NCI-H2107 (cell line): ENCODE results near the gene HSPB7.
"Not testable (repeated sequence)": the region's sequence is repeated elsewhere in the genome, so short reads cannot be mapped to it uniquely, and the experiment has no call there.

ENCODE experiments used
- DNase-seq: peaks from one replicate; lab custom pipeline; 2025; lab: John Stamatoyannopoulos, UW

Gene HSPB7

DNA sequence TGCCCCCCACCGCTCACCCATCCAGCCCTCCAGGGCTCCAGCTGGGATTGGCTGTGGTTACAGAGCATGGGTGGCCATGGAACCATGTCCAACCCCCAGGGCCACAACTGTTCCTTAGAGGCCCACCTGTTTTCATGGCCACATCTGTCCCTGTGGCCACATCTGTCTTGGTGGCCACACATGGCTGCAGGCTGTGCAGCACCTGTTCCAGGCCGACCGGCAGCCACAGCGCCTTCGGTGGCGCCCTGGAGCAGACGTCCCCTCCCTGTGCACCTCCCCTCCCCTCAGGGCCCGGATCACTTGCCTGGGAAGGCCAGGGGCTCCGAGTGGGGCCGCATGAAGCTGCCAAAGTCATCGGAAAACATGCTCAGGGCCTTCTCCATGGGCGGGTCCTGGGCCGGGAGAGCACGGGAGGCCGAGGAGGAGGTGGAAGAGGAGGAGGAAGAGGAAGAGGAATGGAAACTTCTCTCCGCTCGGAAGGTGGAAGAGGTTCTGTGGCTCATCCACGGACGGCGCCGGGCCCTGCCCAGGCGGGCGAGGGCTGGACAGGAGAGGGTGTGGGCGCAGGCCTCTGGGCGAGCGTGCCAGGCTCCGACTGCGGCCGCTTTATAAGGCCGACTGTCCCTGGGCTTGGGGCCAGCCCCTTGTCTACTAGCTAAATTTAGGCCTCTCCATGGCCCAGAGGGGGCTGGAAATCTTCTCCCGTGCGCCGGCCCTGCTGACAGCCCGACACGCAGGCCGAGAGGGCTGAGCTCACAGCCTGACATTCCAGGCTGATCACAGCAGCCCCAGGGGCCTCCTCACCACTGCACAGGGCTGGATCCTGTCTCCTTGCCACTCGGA is at the start of gene HSPB7:
HSPB7 (minus strand) TSS at position 583 of the 843 bp plus-strand sequence; CDS start at position 503, 80 bp downstream.
- no peak for DNase-seq

DNA sequence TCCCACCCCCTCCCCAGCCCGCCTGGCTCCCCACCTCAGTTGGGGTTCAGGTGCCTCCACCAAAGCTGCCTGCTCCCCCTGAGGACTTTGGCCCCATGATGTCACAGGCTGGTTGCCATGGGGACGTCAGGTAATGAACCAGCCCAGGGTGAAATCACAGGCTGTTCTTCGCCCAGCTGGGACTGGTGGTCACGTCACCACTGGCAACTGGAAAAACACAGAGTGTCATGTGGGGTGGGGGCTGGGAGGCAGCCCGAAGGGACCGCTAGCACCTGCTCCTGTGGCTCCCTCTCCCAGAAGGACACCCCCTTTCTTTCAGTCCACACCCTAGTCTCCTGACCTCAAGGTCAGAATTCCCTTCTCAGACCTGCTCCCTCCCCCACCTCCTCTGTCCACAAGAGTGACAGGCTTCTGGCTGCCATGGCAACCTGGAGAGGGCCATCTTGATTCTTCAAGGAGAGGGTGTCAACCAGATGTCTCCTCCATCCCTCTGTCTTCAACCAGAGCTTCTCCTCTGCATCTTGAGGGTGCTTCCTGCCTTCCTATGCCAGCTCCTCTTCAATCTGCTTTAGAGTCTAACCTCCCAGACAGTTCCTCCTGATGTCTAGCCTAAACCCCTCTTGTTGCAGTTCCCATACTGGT is 49.4 kb upstream of the HSPB7 start:
- no peak for DNase-seq

DNA sequence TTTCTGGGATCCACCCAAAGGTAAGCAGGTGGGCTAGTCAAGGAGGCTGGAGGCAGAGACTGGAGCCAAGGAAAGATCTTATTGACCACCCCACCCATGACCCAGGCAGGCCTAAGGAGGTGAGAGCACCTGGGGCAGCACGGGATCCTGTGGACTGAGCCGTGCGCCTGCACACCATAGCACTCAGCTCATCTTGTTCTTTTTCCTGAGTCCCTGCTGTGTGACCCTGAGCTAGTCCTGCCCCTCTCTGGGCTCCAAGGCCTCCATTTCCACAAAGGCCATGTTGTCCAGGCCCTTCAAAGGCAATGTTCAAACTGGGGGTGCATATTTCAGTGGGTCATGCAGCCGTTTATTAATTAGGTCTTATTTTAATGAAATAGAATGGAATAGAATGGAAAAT is 48.4 kb upstream of the HSPB7 start:
- no peak for DNase-seq

DNA sequence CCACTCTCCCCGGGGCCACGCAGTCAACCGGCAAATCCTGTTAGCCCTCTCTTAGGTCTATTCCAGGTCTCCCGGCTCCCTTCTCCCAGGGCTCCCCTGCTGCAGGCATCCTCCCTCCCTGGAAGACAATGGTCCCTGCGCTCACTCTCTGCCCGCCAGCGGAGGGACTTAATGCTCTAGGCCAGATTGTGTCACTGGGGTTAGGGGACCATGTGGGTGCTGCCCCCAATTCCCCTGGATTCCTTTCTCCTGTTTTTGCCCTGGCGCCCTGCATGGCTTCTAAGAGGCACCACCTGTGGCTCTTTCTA is 47.4 kb upstream of the HSPB7 start:
- DNase-seq, result no peak

DNA sequence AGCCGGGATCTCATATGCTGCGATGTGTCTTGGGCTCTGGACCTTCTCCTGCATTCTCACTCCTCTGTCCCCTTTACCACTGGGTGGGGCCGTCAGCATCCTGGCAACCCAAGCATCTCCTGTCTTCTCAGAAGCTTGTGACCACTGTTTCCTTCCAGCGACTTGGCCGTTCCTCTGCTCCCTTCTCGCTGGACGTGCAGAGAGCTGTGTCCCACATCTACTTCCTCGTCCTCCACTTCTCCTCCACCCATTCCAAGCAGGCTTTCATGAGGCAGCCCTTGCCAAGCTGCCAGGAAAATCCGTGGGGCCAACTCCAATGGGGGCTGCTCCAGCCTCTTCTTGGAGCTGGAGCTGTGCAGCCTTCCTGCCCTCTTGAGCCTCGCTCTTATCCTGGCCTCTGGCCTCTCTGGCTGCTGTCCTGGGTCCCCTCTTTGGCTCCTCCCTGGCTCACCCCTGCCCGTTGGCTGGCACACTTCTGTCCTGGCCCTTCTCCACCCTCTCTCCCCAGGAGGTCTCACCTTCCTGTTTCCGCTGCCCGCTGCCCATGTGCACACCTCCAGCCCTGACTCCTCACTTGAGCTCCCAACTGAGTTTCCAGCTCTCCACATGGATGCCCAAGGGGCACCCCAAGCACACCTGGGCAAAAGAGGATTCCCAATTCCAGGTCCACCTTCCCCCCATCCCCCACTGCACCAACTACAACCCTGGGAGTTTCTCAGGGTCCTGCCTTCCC is 46.9 kb upstream of the HSPB7 start:
- no peak for DNase-seq

DNA sequence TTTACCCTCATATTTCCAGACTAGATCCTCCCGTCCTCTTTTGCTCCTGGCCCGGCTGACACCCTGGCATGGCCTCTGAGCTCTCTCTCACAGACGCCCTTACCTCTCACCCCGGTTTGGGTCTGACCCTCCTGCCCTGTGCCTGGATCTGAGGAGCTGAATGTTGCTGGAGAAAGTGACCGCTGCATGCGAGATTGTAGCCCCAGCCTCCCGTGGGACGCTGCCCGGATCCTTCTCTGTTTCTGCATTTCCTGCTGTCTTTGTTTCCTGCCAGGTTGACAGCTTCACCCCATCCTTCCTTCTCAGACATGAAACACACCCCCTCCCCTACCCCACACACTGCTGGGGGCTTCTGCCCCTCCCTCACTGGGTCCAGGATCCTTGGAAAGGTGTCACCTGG is 46.1 kb upstream of the HSPB7 start:
- no peak for DNase-seq

DNA sequence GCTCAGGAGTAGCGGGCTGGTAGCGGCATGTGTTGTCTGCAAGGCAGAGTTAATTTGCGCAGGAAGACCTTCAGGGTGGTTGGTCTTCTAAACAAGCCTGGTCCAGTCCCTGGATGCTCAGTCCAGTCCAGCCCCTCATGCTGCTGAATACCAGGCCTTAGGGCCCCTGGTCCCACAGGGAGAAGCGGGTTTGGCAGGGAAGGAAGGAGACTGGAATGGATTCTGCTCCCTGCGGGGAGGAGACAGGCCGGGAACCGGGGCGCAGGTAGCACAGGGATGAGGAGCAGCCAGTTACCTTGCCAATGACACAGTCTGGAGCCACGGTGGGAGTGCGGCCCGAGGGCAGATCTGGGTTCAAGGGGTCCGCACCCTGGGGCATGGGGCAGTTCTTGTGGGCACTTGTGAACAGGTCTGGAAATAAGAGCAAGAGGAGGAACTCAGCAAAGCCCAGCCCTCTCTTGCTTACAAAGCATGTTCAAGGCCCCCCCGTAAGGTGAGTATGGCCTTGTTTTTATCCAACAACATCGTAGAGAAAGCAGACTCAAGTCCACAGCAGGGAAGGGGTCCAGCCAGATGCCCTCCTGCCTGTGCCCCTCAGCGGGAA is 45.5 kb upstream of the HSPB7 start:
- no peak for DNase-seq

DNA sequence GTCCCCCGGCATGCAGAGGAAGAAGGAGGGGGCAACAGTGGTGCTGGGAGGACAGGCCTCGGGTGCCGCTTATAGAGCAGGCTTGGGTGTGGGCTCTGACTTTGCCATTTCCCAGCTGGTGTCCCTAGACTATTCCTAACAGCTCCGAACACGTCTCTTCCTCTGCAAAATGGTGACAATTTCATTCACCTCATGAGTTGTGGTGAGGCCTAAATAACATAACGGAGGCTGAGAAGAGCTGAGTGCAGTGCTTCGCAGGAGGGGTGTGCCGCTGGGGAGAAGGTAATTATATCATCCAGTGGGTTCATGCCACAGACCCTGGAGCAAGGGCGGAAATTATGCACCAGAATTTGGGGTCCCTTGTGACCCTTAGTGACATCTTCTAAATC is 44.8 kb upstream of the HSPB7 start:
- not testable (repeated sequence) for DNase-seq

DNA sequence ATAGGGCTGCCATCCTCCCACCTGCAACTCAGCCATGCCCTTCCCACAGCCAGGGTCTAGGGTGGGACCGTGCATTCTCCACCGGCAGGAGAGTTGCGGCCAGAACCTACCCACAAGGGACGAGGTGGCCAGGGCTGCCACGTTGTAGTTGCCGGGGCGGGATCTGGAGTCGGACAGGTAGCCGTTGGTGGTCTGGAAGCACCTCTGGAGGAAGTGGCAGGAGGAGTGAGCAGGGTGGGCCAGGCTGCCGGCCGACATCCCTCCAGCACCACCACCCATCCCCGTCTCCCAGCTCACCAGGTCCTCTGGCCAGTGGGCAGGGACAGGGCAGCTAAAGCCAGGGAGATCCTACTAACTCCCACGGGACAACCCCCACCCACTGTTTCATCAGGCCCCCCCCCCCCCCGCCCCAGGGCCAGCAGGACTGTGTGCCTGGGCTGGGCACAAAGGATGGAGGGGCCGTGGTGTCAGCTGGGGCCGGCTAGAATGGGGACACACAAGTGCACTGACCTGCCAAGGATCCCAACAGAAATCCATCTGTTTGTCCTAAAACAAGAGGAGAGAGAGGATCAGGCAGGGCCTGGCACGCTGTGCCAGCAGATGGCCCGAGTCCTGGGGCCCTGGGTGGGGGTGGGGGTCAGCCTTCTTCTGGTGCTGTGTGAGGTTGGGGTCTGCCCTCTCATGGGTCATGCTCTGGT is 44.3 kb upstream of the HSPB7 start:
- not testable (repeated sequence) for DNase-seq

DNA sequence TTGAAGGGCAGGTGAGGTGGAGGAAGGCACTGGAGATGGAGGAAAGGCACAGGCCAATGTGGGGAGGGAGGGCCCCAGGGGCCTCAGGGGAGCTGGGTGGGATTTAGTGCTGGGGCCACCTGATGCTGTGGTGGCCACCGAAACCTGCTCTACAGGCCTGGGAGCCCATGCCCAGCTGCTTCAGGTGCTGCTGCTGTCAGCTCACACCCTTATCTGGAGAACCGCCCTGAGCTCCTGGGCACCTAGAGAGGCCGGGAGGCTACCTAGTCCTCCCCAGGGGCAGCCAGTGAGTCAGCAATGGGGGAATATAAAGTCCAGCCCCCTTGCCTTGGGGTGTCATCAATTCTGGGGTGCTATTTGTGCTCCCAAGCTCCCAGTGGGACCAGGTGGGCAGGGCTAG is 43.4 kb upstream of the HSPB7 start:
- DNase-seq, result no peak

DNA sequence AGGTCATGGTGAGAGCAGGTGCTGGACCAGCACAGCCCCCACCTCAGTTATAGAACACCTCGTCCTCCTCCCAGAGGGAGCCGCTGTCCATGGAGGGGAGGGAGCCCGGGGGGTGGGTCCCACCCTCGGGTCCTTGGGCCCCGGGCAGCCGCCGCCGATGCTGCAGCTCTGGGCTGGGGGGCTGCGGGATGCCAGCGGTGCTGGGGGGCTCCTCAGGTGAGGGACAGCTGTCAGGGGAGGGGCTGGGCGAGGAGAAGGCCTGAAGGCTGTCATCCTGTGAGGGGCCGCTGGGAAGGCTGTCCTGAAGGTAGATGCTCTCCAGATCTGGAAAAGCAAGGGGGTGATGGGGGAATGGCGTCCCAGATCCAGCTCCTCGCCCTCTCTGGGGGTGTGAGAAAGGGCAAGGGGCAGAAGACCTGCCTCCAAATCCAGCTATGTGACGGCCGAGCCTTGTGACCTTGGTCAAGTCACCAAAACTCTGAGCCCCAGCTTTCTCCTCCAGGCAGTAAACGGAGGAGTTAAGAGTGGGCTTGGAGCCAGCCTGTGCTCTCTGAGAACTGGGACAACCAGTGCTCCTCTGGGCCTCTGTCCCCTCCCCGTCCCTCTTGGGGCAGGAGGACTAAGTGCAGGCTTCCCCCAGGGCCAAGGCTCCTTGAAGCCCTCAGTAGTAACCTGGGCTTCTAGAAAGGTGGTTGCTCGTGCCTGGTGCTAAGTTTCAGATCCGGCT is 40.7 kb upstream of the HSPB7 start:
- DNase-seq, result not testable (repeated sequence)

DNA sequence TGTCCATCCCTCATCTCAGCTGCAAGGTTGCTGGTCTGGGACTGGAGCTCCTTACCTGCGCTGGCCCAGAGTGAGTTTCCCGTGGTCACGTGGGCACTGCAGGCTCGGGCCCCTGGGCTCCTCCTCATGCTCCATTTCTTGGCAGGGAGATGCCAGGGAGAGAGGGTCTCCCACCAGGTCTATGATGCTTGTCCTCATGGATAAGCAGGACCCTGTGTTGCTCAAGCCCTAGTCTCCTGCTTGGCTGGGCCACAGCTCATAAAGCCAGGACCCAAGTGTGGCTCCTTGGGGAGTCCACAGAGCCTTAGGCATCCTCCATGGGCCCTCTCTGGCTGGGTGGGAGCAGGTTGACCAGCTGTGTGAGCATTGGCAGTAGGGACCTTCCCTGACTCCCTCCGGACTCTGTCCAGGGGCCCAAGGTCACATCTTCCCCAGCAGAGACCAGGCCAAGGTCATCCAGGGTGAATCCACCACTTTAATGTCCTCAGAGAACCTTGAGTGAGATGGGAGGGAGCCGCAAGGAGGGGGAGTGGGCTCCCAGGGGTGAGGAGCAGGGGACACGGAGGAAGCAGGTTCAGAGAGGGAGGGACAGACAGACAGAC is 39.6 kb upstream of the HSPB7 start:
- DNase-seq, result not testable (repeated sequence)

DNA sequence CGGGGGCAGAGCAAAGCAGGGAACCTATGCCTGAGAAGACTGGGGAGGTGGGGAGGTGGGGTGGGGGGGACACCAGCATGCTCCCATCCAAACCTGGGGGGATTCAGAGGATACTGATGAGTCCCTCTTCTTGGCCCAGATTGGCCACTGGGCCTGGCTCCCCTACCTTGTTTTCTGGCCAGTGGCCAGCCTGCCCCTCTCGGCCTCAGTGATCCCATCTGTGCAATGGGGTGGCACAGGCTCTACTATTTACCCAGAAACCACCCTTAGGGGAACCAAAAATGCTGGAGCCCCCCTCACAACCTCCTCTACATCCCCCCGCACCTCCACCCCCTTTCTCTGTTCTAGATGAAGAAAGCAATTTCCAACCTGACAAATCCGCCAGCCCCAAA is 38.7 kb upstream of the HSPB7 start:
- not testable (repeated sequence) for DNase-seq

DNA sequence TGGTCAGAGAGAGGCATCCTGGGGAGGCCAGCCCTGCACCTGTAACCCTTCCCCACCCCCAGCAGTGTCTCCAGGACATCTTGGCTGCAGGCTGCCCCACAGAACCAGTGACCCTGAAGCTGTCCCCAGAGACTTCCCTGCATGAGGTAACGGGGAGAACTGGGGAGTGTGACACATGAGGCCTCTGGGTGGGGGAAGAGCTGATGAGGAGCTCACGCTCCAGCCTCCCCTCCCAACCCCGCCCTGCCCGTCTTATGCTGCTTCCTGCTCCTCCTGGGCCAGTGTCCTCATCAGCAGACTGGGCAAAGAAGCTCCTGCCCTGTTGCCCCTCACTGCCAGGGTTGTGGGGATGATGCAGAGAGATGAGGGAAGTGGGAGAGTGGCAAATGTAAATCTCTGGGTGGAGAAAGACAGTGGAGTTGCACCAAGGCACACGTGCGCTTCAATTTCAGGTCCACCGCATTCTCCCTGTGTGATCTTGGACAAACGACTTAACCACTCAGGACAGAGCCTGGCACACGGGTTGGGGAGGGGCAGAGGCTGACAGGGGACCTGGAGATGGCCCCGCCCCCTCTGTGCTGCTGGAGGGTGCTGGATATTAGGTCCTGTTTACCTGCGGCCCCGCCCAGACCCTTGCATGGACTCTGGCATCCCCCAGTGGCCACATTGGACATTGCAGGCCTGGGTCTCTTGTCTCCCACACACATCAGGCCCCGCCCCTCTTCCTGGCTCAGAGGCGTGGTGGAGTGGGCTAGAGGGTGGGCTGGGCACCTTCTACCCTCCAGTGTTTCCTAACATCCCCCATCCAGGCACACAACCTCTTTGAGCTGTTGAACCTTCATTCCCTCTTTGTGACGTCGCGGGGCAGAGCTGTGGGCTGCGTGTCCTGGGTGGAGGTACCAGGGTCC is 38.0 kb upstream of the HSPB7 start:
- peak; percentile 54 for DNase-seq

DNA sequence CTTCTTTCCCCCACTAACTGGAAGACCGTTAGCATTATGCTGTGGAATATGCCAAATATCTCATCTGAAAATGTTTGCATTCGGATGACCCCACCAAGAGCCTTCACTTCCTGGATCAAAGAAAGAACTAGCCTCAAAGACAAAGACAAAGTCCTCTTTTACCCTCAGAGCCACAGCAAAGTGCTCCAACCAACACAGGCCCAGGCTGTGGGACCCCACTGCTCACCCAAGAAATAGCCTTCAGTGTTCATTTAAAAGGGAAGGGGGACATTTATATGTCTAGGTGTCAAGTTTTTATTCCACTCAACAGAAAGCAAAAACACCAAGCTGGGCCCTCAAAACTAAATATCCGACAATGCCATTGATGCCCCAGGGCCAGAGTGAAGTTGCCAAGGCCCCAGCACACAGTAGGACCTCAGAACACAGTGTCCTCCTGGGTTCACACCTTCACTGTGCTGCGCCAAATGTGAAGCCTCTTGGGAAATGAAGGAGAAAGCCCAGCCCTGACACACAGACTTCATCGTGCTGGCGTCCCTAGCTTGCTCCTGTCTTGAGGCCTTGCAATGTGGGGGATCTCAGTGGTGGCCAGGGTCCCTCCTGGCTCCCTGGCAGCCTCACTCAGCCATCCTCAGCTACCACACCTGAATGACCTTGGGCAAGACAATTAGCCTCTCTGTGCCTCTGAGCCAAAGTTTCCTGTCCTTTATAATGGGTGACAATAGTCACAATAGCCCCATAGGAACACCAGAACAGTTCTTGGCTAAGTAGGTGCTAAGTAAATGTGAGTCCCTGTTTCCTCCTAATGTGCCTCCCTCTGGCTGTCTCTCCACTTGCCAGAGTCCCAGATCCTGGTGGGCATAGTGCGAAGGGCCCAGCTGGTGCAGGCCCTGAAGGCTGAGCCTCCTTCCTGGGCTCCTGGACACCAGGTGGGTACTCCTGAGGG is 37.0 kb upstream of the HSPB7 start:
- DNase-seq, result no peak

DNA sequence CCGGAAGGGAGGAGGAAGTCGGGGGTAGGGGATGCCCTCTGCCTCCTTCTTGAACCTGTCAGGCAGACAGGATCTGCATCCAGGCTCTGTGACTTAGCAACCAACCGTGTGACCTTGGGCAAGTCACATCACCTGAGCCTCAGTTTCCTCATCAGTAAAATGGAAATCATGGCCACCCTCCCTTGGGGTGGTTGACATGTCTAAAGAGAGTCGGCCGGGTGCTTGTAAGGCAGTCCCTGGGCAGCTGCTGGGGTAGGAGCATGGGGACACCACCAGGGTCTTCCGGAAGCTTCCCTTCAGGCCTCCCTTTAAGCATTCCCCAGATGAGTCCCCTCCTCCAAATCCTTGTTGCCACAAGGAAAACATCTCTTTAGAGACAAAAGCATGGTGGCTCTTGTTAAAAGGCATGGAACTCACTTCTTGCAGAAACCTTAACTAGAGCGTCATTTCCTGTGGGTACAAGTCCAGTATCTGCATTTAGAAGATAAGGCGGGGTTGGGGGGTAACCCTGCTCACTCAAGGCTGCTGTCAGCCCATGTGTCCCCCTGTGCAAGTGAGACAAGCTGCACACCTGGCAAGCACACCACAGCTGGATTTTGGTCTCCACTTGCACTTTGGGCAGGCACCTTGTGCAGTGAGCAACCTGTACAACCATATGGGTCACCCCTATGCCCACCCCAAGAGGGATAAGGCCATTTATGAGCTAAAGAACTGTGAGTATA is 36.1 kb upstream of the HSPB7 start:
- no peak for DNase-seq

DNA sequence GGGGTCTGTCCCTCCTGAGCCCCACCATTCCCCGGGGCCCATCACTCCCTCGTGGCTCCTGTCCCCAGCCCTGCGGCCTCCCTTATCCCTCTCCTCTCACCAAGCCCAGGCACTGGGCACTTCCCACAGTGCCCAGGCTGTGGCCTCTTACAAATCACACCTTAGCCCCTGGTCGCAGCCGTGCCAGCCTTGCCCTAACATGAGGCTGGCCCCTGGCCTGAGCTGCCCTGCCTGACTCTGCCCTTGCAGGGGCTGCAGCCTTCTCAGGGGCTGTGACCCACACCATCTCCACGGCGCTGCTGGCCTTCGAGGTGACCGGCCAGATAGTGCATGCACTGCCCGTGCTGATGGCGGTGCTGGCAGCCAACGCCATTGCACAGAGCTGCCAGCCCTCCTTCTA is 34.1 kb upstream of the HSPB7 start:
- DNase-seq, result not testable (repeated sequence)

DNA sequence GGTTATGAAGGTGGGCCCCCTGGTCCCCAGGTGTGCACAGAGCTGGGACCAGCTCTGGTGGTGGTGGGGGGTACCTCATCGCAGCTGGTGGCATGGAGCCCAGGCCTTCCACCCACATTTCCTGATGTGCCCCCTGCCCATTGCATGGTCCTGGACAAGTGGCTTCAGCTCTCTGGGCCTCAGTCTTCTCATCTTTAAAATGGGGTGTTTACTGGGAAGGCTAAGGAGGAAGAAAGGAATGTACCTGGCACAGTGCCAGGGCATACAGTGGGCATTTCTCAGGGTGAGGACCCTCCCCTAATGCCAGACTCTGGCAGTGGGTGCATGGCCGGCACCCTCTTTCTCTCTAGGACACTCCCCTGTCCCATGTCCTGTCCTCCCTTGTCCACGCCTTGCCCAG is 33.2 kb upstream of the HSPB7 start:
- DNase-seq, result no peak
